Left ventricle myocardium inferior (tissue), 1 donor: ENCODE measurements around the gene GRPEL2. TPM values are rescaled to one million over a fixed set of nuclear protein-coding genes. Genes with fewer than 3 reads are reported as not detected.
"Not testable (repeated sequence)": the region's sequence is repeated elsewhere in the genome, so short reads cannot be mapped to it uniquely, and the experiment has no call there.

ENCODE experiments used
- DNase-seq: peaks from one replicate; pipeline ENCODE4 v3.0.0-alpha.2; 2020
- H3K27ac ChIP-seq: fragments of 200-600 bp; replicated peaks from 2 replicates; pipeline ENCODE4 v1.8.0; 2021
- H3K27me3 ChIP-seq: fragments of 200-600 bp; 2 replicates; pipeline ENCODE4 v1.8.0; 2021; ENCODE audit warnings: low read depth
- H3K36me3 ChIP-seq: fragments of 200-600 bp; 2 replicates; pipeline ENCODE4 v1.8.0; 2021
- H3K4me1 ChIP-seq: fragments of 200-600 bp; 2 replicates; pipeline ENCODE4 v1.8.0; 2021
- H3K4me3 ChIP-seq: fragments of 200-600 bp; 2 replicates; pipeline ENCODE4 v1.8.0; 2021; ENCODE audit warnings: mild to moderate bottlenecking, moderate library complexity
- H3K9me3 ChIP-seq: fragments of 200-600 bp; replicated peaks from 2 replicates; pipeline ENCODE4 v1.8.0; 2021
- CTCF ChIP-seq: fragments of 200-600 bp; IDR thresholded peaks from 2 replicates; pipeline ENCODE4 v1.8.0; 2021; ENCODE audit warnings: antibody characterized with exemption, mild to moderate bottlenecking, borderline replicate concordance
- intact Hi-C: fragments of 100-400 bp; cut with micrococcal nuclease; formaldehyde crosslinking; loops from one replicate; pipeline ENCODE4 v1.11.0; 2022
- total RNA-seq: library from RNA; stranded (reverse); fragmentation: NEBNext Ultra II Directional; extraction: Animal tissue kit (Norgen Biotek cat#: 25700); gene quantifications from one replicate; pipeline ENCODE4 v1.2.1, GENCODE V29; 2021
- donor health status: DM: no; HTN: yes; CAD: no; lungs with severe emphysema.

GRPEL2 gene
- total RNA-seq, 1 donor from 2014 or later, result 7.6 TPM

- H3K27me3 ChIP-seq, result no peaks in the 10 kb centered on the region
- no peak for DNase-seq
- no peak for TF ChIP-seq CTCF
- H3K9me3 ChIP-seq, result peaks cover 3% of the 10 kb centered on the region
- H3K27ac ChIP-seq, result peak overlapping the region; percentile 94
- H3K36me3 ChIP-seq, result no peaks in the 10 kb centered on the region
- peaks cover 86% of the 10 kb centered on the region for H3K4me1 ChIP-seq
- intact Hi-C loops, result loop anchor here (5.0 kb wide), 1 partner anchor 35 kb away; no protein-coding TSS in a partner anchor
- H3K4me3 ChIP-seq, result no peak overlapping the region
Measured at GRCh38 chr5:149387081-149387631, 41.9 kb downstream of the GRPEL2 start.

GRCh38 chr5:149387982-149388381 is 42.7 kb downstream of the GRPEL2 start:
- Histone ChIP-seq H3K27me3 (no peaks in the 10 kb centered on the region), H3K4me1 (peaks cover 78% of the 10 kb centered on the region), H3K27ac (peak overlapping the region; percentile 94), H3K9me3 (peaks cover 3% of the 10 kb centered on the region), H3K4me3 (no peak overlapping the region), H3K36me3 (no peaks in the 10 kb centered on the region)
- no peak for DNase-seq
- no peak for TF ChIP-seq CTCF
- intact Hi-C loops, result loop anchor here (5.0 kb wide), 1 partner anchor 34 kb away; no protein-coding TSS in a partner anchor

- no peak for TF ChIP-seq CTCF
Measured at GRCh38 chr5:149388498-149389190, 43.3 kb downstream of the GRPEL2 start.

GRCh38 chr5:149389552-149390495 is 44.5 kb downstream of the GRPEL2 start:
- Histone ChIP-seq H3K27ac (peak overlapping the region; percentile 94), H3K27me3 (no peaks in the 10 kb centered on the region), H3K4me1 (peaks cover 60% of the 10 kb centered on the region), H3K36me3 (no peaks in the 10 kb centered on the region), H3K4me3 (no peak overlapping the region), H3K9me3 (peaks cover 3% of the 10 kb centered on the region)
- TF ChIP-seq CTCF, result no peak
- intact Hi-C loops, result loop anchor here (5.0 kb wide), 1 partner anchor 32 kb away; no protein-coding TSS in a partner anchor
- DNase-seq, result no peak

More at GRCh38 chr5:149388498-149389190, 43.3 kb downstream of the GRPEL2 start:
- Histone ChIP-seq H3K27ac (peak overlapping the region; percentile 94), H3K9me3 (peaks cover 3% of the 10 kb centered on the region), H3K36me3 (no peaks in the 10 kb centered on the region), H3K27me3 (no peaks in the 10 kb centered on the region), H3K4me1 (peaks cover 72% of the 10 kb centered on the region), H3K4me3 (no peak overlapping the region)
- intact Hi-C loops, result loop anchor here (5.0 kb wide), 1 partner anchor 34 kb away; no protein-coding TSS in a partner anchor
- no peak for DNase-seq

- H3K36me3 ChIP-seq, DNase-seq, H3K9me3 ChIP-seq, intact Hi-C loops, H3K4me3 ChIP-seq, H3K27me3 ChIP-seq: not testable (repeated sequence)
- H3K27ac ChIP-seq, result peak overlapping the region; percentile 7
- peaks cover 49% of the 10 kb centered on the region for H3K4me1 ChIP-seq
Measured at GRCh38 chr5:149391076-149391475, 45.8 kb downstream of the GRPEL2 start.
